Measurements from ENCODE around the gene IL24.

IL24 gene

DNA sequence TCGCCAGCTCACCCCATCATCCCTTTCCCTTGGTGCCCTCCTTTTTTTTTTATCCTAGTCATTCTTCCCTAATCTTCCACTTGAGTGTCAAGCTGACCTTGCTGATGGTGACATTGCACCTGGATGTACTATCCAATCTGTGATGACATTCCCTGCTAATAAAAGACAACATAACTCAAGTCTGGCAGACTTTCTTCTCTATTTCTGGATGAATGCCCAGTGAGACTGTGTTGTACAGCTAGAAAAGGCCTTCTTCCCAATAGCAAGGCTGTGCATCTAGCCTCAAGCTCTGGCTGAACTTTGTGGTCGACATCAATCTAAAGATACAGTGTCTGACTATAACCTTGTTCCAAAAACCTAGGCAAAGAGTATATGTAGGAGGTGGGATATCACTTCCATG is 6.4 kb downstream of the IL24 start:
- DNase-seq = no peak

DNA sequence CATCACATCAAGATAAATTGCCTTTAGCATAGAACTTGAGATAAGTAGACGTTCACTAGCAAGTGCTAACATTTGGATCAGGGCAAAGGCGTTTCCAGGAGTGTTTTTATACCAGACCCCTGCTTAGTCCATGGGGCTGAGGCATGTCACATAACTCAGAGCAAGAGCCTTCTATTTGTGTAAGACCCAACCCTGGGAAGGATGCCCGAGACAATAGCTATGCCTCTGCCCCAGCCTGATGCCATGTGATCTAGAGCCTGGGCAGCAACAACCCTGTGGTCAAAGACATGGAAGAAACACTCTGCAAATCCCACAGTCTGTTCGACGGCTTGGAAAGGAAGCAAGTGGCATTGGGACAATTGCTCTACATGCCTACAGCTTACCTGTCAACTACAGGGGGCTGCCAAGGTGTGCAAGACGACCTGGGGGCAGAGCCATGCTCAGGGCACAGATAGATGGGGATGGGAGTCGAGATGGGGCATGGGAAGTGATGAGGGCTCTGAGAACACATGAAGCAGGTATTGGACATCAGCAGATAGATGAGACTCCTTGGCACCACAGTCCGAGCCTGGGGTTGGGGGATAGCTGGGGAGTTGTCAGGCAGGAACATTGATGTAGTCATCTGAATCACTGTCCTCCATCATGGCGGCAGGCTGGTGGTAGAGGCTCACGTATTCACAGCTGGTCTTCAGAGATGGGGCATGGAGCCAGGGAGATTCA is 7.3 kb downstream of the IL24 start:
- no peak for DNase-seq

DNA sequence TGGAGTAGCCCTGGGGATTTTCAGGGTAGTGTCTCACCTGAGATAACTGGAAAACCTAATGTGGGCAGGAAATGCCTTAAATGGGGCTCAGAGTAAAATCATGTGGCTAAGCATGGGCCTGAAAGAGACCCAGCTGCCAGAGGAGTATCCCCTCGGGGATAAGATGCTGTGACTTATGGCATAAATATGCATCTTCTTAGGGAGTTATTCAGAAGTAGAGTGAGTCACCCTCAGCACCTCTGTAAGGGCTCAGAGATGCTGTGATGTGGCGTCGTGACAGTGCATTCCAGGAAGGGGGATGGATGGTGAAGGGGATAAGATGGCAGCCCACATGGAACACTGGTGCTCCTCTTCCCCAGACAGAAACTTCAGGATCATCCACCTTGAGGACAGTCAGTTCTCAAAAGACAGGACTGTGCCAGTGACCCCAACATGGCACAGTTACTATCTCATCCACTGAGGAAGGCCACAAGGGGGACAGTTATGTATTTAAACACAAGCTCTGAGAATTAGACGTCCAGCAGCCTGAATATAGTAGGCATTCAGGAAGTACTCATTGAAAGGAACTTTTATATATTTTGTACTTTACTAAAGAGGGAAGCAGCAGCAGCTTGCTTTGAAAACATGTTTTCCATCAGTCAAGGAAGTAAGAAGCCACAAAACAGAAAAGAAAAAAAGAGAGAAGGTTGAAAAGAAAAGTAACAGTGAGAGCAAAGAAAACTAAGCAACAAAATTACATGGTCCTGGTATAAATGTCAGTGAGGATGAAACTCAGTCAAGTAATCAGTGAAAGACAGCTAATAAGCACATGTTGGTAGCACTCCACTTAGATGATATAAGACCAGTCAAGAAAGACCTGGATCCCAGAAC is 8.3 kb downstream of the IL24 start:
- DNase-seq = no peak

DNA sequence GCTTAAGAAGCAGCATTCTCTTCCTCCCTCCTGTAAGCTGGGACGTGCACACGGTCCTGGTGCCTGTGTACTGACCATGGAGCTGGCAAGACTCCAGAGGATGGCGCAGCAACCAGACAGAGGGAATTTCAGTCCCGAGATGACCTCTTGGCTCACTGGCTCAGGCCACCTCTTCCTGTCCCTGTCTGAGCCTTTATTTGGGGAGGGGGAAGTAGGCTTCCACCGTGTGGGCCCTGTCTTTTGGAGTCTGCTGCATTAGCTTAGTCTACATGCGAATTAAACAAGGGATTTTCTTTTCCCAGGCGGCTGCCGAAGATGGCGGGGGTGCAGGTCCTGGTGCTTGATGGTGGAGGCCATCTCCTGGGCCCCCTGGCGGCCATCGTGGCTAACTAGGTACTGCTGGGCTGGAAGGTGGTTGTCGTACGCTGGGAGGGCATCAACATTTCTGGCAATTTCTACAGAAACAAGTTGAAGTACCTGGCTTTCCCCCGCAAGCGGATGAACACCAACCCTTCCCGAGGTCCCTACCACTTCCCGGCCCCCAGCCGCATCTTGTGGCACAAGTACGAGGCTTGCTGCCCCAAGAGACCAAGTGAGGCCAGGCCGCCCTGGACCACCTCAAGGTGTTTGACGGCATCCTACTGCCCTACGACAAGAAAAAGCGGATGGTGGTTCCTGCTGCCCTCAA is 10.2 kb downstream of the IL24 start:
- DNase-seq = no peak

DNA sequence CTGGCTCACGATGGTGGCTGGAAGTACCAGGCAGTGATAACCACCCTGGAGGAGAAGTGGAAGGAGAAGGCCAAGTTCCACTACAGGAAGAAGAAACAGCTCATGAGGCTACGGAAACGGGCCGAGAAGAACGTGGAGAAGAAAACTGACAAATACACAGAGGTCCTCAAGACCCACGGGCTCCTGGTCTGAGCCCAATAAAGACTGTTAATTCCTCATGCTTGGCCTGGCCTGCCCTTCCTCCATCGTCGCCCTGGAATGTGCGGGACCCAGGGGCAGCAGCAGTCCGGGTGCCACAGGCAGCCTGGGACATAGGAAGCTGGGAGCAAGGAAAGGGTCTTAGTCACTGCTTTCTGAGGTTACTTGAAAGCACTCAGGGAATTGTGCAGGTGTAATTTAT is 10.8 kb downstream of the IL24 start:
- no peak for DNase-seq

DNA sequence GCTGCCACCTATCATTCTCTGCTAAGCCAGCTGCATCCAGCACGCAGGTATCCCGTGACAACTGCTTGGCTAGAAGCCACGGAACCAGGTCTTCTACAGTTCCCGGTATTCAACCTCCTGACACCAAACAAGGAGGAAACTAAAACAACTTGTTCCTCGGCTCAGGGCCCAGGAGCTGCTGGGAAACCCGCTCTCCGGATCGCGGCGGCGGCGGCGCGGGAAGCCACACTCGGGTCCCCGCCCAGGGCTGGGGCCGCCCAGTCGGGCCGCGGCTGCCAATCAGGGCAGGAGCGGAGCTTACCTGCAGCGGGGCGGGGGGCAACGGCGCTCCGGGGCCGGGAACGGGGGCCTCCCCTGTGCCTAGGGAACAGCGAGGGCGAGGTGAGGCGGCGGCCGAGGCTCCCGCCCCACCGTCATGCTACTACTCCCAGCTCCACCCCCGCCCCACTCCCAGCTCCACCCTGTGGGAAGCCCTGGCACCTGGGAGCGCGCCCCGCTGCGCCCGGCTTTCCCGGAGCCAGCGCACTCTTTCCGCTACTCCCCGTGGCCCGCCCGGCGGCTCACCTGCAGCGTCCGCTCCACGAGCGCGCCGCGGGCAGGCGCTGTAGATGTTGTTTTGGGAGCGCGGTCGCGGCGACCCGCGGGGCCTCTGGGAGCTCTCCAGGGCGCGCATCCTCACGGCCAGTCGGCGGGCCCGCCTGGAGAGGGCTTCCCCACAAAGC is 12.1 kb downstream of the IL24 start:
- peak in 3 of 56 donors; percentile 7 to 19 (median 16) for DNase-seq

DNA sequence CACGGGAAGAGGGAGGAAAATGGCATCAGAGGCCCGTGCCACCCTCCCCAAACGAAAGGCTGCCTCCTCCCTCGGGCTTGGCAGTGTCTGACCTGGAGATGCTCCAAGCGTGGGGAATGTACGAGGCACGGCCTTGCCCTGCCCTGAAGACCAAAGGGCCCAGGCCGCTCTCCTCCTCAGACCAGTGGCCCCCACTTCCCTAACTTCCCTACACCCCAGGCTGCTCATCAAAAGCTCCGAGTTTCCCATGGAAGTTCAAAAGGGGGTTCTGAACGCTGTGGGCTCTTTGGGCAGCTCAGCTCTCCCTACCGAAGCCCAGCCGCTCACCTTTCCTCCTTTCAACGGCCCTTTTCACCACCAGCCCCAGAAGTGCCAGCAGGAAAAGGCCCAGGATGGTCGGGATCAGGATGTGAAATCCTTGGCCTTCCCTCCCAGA is 12.7 kb downstream of the IL24 start:
- DNase-seq = no peak

DNA sequence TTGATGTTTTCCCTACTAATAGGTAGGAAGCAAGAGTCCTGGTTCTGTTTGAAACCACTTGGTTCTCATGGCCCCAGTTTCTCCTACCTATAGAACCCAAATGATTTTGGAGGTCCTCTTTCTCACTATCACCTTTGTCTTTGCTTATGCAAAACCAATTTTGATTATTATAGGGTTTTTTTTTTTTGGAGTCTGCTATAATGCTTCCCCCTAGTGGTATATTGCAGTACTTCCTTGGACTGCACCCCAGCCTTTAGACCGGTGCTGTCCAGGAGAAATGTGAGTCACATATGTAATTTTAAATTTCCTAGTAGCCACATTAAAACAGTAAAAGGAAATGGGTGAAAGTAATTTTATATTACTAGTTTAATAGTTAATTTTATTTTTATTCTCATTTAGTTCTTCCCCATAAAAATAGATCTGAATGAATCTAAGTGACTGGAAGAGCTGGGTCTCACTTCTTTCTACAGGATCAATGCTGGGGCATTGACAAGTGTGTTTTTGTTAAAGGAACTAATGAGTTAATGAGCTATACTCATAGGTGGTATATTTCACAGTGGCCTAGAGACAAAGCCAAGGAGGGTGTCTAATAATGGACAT is 13.9 kb downstream of the IL24 start:
- peak in 1 of 56 donors; percentile 15 for DNase-seq

DNA sequence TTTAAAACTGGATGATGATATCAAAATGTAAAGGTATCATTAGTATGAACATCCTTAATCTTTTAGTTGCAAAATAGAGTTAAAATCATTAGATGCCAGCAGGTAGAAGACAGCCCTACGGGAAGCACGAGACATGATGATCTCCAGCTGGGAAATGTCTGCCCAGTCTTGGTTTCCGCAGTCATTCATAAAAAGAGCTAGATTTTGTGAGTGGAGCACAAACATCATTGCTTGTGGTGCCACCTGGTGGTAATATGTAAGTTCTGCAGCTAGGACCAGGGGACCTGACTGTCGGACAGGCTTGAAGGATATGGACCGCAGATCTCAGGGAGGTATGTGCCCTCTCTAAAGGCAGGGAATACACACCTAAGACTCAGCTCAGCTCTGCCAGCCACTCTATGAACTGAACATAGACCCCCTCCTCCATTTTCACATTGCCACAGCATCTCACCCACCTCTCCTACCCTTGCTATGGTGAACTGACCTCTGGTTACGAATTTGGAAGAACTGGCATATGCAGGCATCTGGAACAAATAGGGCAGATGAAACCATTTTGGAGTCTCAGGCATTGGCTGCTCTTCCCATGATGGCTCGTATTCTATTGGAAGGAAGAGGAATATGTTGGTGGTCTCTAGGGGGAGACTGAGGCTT is 15.3 kb downstream of the IL24 start:
- peak in 42 of 56 donors; percentile 5 to 80 (median 36) for DNase-seq

DNA sequence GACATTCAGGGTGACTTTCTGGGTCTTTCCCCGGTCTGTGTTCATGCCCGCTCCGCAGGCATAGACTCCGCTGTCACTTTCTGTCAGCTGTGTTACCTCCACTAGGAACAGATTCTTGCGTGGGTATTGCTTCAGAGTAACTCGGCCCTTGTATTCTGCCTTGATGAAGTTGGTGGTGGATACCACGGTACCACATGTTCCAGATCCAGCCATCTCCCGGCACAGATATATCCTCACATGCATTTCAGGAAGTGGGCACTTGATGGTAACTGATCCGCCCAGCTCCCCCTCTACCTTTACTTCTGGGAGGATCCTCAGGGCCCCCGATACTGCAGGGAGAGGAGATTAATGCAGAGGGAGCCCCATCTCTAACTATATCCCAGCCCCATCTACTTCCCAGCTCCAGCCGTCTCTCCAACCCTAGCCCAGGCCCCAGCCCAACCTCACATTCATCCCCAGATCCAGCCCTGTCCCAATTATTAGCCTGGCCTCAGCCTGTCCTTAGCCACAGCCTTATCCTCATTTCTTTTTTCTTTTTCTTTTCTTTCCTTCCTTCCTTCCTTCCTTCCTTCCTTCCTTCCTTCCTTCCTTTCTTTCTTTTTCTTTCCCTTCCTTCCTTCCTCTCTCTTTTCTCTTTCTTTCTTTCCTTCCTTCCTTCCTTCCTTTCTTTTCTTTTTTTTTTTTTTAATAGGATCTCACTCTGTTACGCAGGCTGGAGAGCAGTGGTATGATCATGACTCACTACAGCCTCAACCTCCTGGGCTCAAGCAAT is 16.7 kb downstream of the IL24 start:
- no peak for DNase-seq

DNA sequence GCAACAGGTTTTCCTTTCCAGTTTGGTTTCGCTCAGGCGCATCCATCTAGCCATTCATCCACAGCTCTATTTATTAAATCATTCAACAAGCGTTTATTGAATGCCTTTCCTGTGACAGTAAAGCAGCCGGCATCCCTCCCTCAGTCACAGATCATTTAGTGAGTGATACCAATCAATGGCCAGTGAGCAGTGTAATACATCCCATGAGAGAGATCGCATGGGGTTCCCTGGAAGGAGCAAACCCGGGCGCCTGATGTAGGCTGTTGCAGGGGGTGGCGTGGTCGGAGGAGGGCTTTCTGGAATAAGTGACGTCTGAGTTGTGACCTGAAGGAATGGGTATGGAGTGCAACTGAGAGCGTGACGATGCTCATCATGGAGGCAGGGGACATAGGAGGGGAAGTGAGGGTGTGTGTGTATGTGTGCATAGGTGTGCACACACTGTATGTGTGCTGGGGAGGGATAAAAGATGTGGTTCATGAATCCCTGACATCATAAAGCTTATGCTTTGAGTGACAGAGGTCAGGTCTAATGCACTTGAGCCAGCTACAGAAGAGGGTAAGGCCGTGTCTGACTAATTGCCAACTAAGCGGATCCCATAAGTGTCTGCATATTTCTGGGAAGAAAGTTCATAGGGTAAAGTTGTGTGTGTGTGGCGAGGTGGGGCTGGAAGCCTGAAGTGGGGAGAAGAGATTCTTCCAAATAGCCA is 17.9 kb downstream of the IL24 start:
- DNase-seq = no peak

DNA sequence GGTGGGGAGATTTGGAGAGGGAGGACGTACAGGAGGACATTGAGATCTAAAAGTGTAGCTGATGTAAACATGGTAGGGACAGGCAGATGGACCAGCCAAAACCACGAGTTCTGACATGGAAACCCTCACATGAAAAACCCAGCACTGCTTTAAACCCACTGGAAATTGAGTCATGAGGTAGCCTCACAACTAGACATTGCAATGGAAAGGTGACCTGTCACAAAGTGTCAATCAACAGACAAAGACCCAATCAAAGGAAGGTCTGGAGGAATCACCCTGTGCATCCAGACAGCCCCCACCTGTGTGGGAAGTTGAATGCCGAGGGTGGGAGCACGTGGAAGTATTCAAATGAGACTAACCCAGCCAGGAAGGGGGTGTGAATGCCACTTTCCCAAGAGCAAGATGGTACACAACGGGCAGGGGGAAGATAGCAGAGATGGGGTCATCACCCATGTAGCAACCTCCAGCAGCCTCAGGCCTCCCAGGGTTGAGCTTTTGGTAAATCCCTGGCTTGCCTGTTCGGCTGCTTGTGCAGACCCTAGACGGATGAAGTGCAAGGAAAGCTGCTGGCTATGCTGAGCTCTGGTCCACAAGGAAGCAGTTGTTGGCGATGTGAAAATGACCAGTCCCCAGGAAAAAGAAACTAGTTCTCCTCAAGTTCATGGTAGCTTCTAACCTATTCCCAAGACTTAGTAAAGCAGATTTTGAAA is 18.9 kb downstream of the IL24 start:
- DNase-seq = no peak

DNA sequence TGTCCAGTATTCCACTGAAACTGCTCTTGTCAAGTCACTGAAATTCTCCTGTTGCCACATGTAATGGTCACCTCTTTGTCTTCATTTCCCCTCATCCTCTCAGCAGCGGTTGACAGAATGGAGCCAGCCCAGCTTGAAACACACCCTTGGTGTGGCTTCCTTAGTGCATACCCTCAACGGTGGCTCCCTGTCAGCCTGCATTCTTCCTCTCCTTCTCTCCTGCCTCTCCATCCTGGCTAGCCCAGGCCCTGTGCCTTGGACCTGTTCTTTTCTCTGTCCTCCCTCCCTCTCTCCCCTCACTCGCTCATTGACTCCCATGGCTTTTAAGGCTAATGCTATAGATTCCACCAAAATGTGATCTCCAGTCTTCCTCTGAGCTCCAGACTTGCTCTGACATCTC is 20.8 kb downstream of the IL24 start:
- no peak for DNase-seq

DNA sequence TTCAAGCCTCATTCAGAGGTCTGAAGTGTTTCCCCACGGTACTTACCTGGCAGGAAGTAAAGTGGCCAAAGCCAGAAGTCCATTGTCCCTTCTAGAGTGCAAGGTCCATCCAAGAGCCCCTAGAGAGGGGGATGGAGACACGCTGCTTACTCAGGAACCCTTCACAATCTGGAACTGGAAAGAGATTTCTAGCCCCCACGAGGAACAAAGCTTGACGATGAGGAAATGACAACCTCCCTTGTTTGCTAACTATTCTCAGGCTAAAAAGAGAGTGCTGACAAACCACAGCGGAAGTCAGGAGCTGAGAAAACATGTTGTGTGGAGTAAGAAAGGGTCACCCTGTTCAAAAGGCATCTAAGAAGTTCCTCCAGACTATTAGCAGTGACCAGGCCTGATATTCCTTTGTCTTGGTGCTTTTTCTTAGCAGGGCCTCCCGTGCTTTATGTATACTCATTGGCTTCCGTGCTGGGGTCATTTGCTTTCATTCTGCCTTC is 24.6 kb downstream of the IL24 start, which contains the start of gene FCMR:
TSS of gene FCMR (minus strand) at position 170 of the 494 bp plus-strand sequence. CDS start at position 83, 87 bp downstream.
- peak in 11 of 56 donors; percentile 12 to 61 (median 16) for DNase-seq

DNA sequence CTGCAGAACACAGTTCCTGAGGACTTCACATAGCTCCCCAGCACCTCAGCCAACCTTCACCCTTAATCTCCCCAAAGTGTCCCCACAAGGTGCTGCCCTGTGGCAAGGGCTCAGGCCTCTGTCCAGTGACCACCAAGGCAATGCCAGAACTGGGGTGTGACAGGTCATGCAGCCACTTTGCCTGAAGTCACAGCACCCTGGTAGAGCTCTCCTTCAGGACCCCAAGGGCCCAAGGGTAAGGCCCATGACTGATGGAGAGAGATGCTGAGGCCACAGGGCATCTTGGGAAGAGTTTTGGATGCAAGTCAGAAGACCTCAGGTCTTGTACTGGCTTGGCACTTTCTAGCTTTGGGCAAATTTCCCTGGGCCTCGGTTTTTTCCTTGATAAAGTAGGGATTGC is 25.3 kb downstream of the IL24 start:
- no peak for DNase-seq

DNA sequence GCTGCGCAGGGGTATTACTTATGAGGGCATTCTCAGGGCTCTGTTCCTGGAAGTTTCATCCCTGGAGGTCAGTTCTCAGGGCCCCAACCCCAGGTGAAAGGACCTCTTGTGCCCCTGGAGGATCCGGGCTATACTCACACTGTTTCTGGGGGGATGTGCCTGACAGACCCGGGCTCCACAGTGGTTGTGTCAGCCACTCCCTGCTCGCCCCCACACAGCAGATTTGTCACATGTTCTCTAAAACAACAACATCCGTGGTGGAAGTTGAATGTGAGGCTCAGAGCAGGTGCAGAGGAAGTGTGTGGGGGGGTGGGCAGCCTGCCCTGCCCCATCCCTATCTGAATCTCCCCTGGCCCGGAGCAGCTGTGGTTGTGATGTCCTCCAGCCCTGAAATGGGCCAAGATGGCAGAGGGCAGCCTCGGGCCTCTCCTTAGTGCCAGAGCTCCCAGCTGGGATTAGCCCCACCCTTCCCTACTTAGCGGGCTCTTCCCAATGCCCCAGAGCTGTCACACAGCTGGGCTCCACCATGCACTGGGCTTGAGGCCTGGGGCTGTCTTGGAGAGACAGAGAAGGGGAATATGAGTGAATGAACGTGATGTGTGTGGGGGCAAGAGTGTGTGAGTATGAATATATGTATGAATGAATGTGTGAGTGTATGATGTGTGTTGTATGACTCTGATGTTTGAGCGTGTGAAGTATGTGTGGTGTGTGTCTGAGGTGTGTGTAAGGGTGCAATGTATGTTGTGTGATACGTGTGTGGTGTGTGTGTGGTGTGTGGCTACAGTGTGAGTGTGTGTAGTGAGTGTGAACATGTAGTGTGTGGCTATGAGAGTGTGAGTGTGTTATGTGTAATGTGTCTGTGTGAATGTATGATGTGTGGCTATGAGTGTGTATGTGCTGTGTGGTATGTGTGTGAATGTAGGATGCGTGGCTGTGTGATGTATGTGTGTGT is 26.0 kb downstream of the IL24 start:
- DNase-seq = no peak

Measured in amygdala (tissue), 56 donors.